Neural cell (in vitro differentiated cells): Measurements from ENCODE around the gene HOXA3.

ENCODE experiments used
- CTCF ChIP-seq: fragments of 450-650 bp; IDR thresholded peaks from 2 replicates; pipeline ENCODE4 v1.5.1; 2014; ENCODE audit warnings: antibody characterized with exemption, mild to moderate bottlenecking, moderate library complexity; ENCODE audit not compliant: poor library complexity, severe bottlenecking
- EP300 ChIP-seq: fragments of 450-650 bp; conservative IDR thresholded peaks from 2 replicates; pipeline ENCODE4 v1.6.1; 2014; ENCODE audit warnings: antibody characterized with exemption, mild to moderate bottlenecking, moderate library complexity; ENCODE audit not compliant: poor library complexity, severe bottlenecking
- EZH2 ChIP-seq: fragments of 200-600, 300-800 bp; shearing (Covaris generic), sonication (generic); IDR thresholded peaks from 2 replicates; pipeline ENCODE4 v1.6.1; 2014; ENCODE audit warnings: antibody characterized with exemption, low read length, borderline replicate concordance, mild to moderate bottlenecking; ENCODE audit not compliant: insufficient read depth, poor library complexity, severe bottlenecking
- MXI1 ChIP-seq: fragments of 450-650 bp; conservative IDR thresholded peaks from 2 replicates; pipeline ENCODE4 v1.6.1; 2014; ENCODE audit warnings: antibody characterized with exemption, mild to moderate bottlenecking; ENCODE audit not compliant: poor library complexity, severe bottlenecking
- POLR2AphosphoS5 ChIP-seq: IDR thresholded peaks from 2 replicates; pipeline ENCODE4 v1.6.1; 2012
- RAD21 ChIP-seq: fragments of 450-650 bp; conservative IDR thresholded peaks from 2 replicates; pipeline ENCODE4 v1.6.1; 2014; ENCODE audit warnings: antibody characterized with exemption, mild to moderate bottlenecking, moderate library complexity
- REST ChIP-seq: IDR thresholded peaks from 2 replicates; pipeline ENCODE4 v1.6.1; 2012; ENCODE audit warnings: borderline replicate concordance
- TAF1 ChIP-seq: IDR thresholded peaks from 2 replicates; pipeline ENCODE4 v1.6.1; 2012; ENCODE audit warnings: low read depth

- TF ChIP-seq MXI1 (no peak), POLR2AphosphoS5 (no peak), CTCF (no peak), EZH2 (no peak), RAD21 (no peak), TAF1 (no peak), REST (no peak), EP300 (no peak)
These were observed 49.2 kb upstream of the HOXA3 start for GRCh38 chr7:27201580-27202017.
